RWPE2 (cell line): Measurements from ENCODE around the gene PITHD1.

Experiments
- ATAC-seq: fragments of 200-7000 bp; cut with Tn5 transposase; 3 replicates; pipeline ENCODE4 v1.9.1; 2021; ENCODE audit warnings: low read depth
- DNase-seq: peaks from one replicate; pipeline ENCODE4 v3.0.0-alpha.2; 2020; ENCODE audit warnings: low spot score
- H3K27ac ChIP-seq: fragments of 450-650 bp; 2 replicates; pipeline ENCODE4 v1.5.1; 2017; ENCODE audit warnings: mild to moderate bottlenecking; ENCODE audit not compliant: poor library complexity, severe bottlenecking
- H3K27me3 ChIP-seq: fragments of 250-450 bp; sonication (Bioruptor Pico); 2 replicates; pipeline ENCODE4 v1.5.1; 2021; ENCODE audit warnings: mild to moderate bottlenecking, moderate library complexity; ENCODE audit not compliant: insufficient read depth, poor library complexity, severe bottlenecking
- H3K36me3 ChIP-seq: fragments of 250-450 bp; sonication (Bioruptor Pico); 2 replicates; pipeline ENCODE4 v1.5.1; 2020; ENCODE audit warnings: low read depth, mild to moderate bottlenecking, moderate library complexity
- H3K4me1 ChIP-seq: fragments of 250-450 bp; sonication (Bioruptor Pico); 2 replicates; pipeline ENCODE4 v1.5.1; 2021; ENCODE audit warnings: mild to moderate bottlenecking, moderate library complexity; ENCODE audit not compliant: insufficient read depth, poor library complexity, severe bottlenecking
- H3K4me3 ChIP-seq: fragments of 250-450 bp; sonication (Bioruptor Pico); 2 replicates; pipeline ENCODE4 v1.5.1; 2021; ENCODE audit warnings: mild to moderate bottlenecking, moderate library complexity; ENCODE audit not compliant: severe bottlenecking
- H3K9me3 ChIP-seq: fragments of 250-450 bp; sonication (Bioruptor Pico); 2 replicates; pipeline ENCODE4 v1.5.1; 2021; ENCODE audit warnings: mild to moderate bottlenecking, moderate library complexity; ENCODE audit not compliant: severe bottlenecking
- TF ChIP-seq, protein P1 (sequence below): fragments of 450-650 bp; IDR thresholded peaks from one replicate; pipeline ENCODE4 v1.5.1; 2017; ENCODE audit warnings: mild to moderate bottlenecking, moderate library complexity; ENCODE audit not compliant: poor library complexity, severe bottlenecking

The PITHD1 gene

DNA sequence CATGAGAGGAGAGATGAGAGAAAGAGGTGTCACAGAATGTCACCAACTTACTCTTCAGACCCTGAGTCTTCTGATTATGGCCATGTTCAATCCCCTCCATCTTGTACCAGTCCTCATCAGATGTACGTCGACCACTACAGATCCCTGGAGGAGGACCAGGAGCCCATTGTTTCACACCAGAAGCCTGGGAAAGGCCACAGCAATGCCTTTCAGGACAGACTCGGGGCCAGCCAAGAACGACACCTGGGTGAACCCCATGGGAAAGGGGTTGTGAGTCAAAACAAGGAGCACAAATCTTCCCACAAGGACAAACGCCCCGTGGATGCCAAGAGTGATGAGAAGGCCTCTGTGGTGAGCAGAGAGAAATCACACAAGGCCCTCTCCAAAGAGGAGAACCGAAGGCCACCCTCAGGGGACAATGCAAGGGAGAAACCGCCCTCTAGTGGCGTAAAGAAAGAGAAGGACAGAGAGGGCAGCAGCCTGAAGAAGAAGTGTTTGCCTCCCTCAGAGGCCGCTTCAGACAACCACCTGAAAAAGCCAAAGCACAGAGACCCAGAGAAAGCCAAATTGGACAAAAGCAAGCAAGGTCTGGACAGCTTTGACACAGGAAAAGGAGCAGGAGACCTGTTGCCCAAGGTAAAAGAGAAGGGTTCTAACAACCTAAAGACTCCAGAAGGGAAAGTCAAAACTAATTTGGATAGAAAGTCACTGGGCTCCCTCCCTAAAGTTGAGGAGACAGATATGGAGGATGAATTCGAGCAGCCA lies 27.0 kb upstream of the PITHD1 start:
- Histone ChIP-seq H3K27me3 (no peaks in the 10 kb centered on the region), H3K4me1 (no peaks in the 10 kb centered on the region), H3K9me3 (no peaks in the 10 kb centered on the region), H3K27ac (no peak overlapping the region), H3K36me3 (peaks cover 96% of the 10 kb centered on the region), H3K4me3 (no peak overlapping the region)
- TF ChIP-seq, protein P1, sequence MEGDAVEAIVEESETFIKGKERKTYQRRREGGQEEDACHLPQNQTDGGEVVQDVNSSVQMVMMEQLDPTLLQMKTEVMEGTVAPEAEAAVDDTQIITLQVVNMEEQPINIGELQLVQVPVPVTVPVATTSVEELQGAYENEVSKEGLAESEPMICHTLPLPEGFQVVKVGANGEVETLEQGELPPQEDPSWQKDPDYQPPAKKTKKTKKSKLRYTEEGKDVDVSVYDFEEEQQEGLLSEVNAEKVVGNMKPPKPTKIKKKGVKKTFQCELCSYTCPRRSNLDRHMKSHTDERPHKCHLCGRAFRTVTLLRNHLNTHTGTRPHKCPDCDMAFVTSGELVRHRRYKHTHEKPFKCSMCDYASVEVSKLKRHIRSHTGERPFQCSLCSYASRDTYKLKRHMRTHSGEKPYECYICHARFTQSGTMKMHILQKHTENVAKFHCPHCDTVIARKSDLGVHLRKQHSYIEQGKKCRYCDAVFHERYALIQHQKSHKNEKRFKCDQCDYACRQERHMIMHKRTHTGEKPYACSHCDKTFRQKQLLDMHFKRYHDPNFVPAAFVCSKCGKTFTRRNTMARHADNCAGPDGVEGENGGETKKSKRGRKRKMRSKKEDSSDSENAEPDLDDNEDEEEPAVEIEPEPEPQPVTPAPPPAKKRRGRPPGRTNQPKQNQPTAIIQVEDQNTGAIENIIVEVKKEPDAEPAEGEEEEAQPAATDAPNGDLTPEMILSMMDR: peak; percentile 75
- DNase-seq (no peak), ATAC-seq (peak; percentile 61; the same call in 2 of the 3 replicates)

DNA sequence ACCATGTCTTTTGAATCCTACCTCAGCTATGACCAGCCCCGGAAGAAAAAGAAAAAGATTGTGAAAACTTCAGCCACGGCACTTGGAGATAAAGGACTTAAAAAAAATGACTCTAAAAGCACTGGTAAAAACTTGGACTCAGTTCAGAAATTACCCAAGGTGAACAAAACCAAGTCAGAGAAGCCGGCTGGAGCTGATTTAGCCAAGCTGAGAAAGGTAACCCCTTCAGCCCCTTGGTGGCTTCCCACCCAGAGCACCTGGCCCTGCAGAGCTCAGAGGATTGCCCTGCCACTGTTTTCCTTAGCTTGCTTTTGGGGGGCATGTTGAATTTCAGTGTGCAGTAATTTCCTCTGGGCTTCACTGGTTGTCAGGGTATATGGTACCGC lies 26.4 kb upstream of the PITHD1 start:
- no peak for ATAC-seq
- no peak overlapping the region for H3K27ac ChIP-seq
- peaks cover 98% of the 10 kb centered on the region for H3K36me3 ChIP-seq
- H3K4me3 ChIP-seq: no peak overlapping the region
- H3K4me1 ChIP-seq: no peaks in the 10 kb centered on the region
- DNase-seq: no peak
- TF ChIP-seq, protein P1: no peak
- no peaks in the 10 kb centered on the region for H3K9me3 ChIP-seq
- no peaks in the 10 kb centered on the region for H3K27me3 ChIP-seq

DNA sequence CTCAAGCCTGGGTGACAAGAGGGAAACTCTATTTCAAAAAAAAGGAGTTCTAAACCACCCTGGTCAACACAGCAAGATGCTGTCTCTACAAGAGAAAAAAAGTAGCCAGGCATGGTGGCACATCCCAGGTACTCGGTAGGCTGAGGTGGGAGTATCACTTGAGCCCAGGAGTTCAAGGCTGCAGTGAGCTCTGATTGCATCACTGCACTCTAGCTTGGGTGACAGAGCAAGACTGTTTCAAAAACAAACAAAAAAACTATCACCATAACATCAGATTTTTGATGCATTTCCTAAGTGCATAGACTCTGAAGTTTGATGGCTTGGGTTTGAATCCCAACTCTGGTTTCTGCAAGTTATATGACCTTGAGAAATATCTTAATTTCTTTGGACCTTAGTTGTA lies 25.3 kb upstream of the PITHD1 start:
- no peak for DNase-seq
- no peaks in the 10 kb centered on the region for H3K4me1 ChIP-seq
- peaks cover 100% of the 10 kb centered on the region for H3K36me3 ChIP-seq
- H3K9me3 ChIP-seq: no peaks in the 10 kb centered on the region
- no peak for ATAC-seq
- no peaks in the 10 kb centered on the region for H3K27me3 ChIP-seq
- H3K27ac ChIP-seq: no peak overlapping the region
- TF ChIP-seq, protein P1: no peak
- no peak overlapping the region for H3K4me3 ChIP-seq

DNA sequence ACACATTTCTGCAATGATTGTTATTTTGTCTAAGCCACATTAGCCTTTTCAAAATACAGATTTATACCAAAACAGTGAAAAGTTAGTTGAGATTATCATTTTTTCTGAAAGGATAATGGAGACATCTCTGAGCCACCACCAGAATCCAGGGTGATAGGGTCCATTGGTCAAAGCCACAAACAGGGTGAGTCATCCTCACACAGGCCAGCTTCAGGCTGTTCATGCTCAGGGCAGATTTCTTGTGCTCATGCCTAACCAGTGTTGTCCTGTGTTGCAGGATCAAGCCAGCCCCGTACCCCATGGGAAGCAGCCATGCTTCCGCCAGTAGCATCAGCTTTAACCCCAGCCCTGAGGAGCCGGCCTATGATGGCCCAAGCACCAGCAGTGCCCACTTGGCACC lies 21.5 kb upstream of the PITHD1 start:
- Histone ChIP-seq H3K27ac (no peak overlapping the region), H3K9me3 (no peaks in the 10 kb centered on the region), H3K36me3 (peaks cover 99% of the 10 kb centered on the region), H3K27me3 (no peaks in the 10 kb centered on the region), H3K4me1 (no peaks in the 10 kb centered on the region), H3K4me3 (no peak overlapping the region)
- peak; percentile 61; the same call in 1 of the 3 replicates for ATAC-seq
- no peak for DNase-seq
- TF ChIP-seq, protein P1: no peak

DNA sequence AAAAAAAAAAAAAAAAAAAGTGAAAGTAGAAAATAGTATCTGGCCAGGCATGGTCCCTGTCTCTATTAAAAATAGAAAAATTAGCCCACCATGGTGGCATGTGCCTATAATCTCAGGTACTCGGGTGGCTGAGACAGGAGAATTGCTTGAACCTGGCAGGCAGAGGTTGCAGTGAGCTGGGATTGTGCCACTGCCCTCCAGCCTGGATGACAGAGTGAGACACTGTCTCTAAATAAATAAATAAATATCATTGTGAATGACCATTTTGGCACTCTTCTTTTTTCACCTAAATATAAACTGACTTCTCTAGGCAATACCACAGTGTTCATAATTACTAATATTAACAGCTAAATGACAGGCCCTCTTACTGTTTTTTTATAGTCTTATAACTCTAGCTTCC lies 20.4 kb upstream of the PITHD1 start:
- H3K4me3 ChIP-seq: no peak overlapping the region
- TF ChIP-seq, protein P1: no peak
- peaks cover 89% of the 10 kb centered on the region for H3K36me3 ChIP-seq
- no peaks in the 10 kb centered on the region for H3K27me3 ChIP-seq
- DNase-seq (no peak), ATAC-seq (no peak)
- no peaks in the 10 kb centered on the region for H3K4me1 ChIP-seq
- no peak overlapping the region for H3K27ac ChIP-seq
- H3K9me3 ChIP-seq: no peaks in the 10 kb centered on the region
